Ascending aorta (tissue), 2 donors: ENCODE results near the gene ATF6. TPM values are rescaled to one million over a fixed set of nuclear protein-coding genes. Genes with fewer than 3 reads are reported as not detected.

Source experiments
- DNase-seq, 2 donors: peaks; one replicate each; pipeline ENCODE4 v3.0.0-alpha.2; 2019; ENCODE audit warnings: low spot score in 2 of 2
- H3K27ac ChIP-seq, 2 donors: fragments of 200-600 bp; sonication (generic); one replicate each; pipeline ENCODE4 v1.5.1; 2016 to 2017; ENCODE audit warnings: mild to moderate bottlenecking in 1 of 2
- H3K27me3 ChIP-seq: fragments of 200-600 bp; sonication (generic); one replicate; pipeline ENCODE4 v1.5.1; 2017
- H3K36me3 ChIP-seq, 2 donors: fragments of 200-600 bp; sonication (generic); one replicate each; pipeline ENCODE4 v1.5.1; 2016
- H3K4me1 ChIP-seq, 2 donors: fragments of 200-600 bp; sonication (generic); one replicate each; pipeline ENCODE4 v1.5.1; 2016 to 2017; ENCODE audit warnings: mild to moderate bottlenecking in 1 of 2
- H3K4me3 ChIP-seq, 2 donors: fragments of 200-600 bp; sonication (generic); one replicate each; pipeline ENCODE4 v1.5.1; 2016 to 2017; ENCODE audit warnings: mild to moderate bottlenecking in 1 of 2
- H3K9me3 ChIP-seq, 2 donors: fragments of 200-600 bp; sonication (generic); one replicate each; pipeline ENCODE4 v1.5.1; 2016
- intact Hi-C: fragments of 100-400 bp; cut with DNase I; formaldehyde crosslinking; loops from one replicate; pipeline ENCODE4 v1.15.1; 2023
- total RNA-seq: library from RNA; depleted of rRNA; stranded (reverse); fragments of >200 nt; gene quantifications from one replicate; pipeline ENCODE4 v1.1.0, GENCODE V29; 2016
- TF ChIP-seq, protein P1 (sequence below), 3 experiments: fragments of 200-600 bp in 2 of 3; fragments of 450-650 bp in 1 of 3; sonication (generic) in 2 of 3; IDR thresholded peaks; one replicate each; pipeline ENCODE4 v1.5.1; 2016 to 2019; ENCODE audit warnings: antibody characterized with exemption in 3 of 3, mild to moderate bottlenecking in 1 of 3, moderate library complexity in 1 of 3

ATF6 gene
- total RNA-seq, 1 donor from 2014 or later, result 12.3 TPM

- no peak overlapping the region for H3K27ac ChIP-seq
- peaks cover 0 to 16% of the 10 kb centered on the region in 2 donors for H3K4me1 ChIP-seq
- TF ChIP-seq, protein P1, sequence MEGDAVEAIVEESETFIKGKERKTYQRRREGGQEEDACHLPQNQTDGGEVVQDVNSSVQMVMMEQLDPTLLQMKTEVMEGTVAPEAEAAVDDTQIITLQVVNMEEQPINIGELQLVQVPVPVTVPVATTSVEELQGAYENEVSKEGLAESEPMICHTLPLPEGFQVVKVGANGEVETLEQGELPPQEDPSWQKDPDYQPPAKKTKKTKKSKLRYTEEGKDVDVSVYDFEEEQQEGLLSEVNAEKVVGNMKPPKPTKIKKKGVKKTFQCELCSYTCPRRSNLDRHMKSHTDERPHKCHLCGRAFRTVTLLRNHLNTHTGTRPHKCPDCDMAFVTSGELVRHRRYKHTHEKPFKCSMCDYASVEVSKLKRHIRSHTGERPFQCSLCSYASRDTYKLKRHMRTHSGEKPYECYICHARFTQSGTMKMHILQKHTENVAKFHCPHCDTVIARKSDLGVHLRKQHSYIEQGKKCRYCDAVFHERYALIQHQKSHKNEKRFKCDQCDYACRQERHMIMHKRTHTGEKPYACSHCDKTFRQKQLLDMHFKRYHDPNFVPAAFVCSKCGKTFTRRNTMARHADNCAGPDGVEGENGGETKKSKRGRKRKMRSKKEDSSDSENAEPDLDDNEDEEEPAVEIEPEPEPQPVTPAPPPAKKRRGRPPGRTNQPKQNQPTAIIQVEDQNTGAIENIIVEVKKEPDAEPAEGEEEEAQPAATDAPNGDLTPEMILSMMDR (IDR thresholded peaks at IDR 0.05), result no peak
- H3K36me3 ChIP-seq, result no peaks in the 10 kb centered on the region
- no peak for DNase-seq
- H3K9me3 ChIP-seq, result no peaks in the 10 kb centered on the region
- H3K27me3 ChIP-seq, result no peaks in the 10 kb centered on the region
- intact Hi-C loops, result no loop called here
- H3K4me3 ChIP-seq, result no peak overlapping the region
Observed at GRCh38 chr1:161770250-161770649, 4.1 kb downstream of the ATF6 start.

DNA sequence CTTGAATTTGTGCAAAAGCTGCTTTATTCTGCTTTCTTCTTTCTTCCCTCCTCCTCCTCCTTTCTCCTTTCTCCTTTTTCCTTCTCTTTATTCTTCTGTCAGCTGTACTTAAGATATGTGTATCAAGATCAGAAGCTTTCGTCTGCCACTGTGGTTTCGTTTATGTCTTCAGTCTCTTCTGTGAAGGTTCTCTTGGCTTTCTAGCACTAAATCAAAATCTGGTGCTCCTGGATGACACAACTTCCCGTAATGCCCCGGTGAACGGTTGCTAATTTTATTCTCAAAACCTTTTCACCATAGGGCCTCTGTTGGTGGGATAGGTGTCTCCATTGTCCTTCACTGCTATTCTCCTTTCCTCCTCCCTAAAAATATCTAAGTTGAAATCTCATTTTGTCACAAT is 5.0 kb downstream of the ATF6 start:
- no peak overlapping the region for H3K27ac ChIP-seq
- H3K9me3 ChIP-seq, result no peaks in the 10 kb centered on the region
- H3K36me3 ChIP-seq, result no peaks in the 10 kb centered on the region
- no peaks in the 10 kb centered on the region for H3K27me3 ChIP-seq
- no peak overlapping the region for H3K4me3 ChIP-seq
- H3K4me1 ChIP-seq, result peaks cover 0 to 16% of the 10 kb centered on the region in 2 donors
- TF ChIP-seq, protein P1 (IDR thresholded peaks at IDR 0.05), result no peak
- intact Hi-C loops, result no loop called here
- DNase-seq, result no peak

- intact Hi-C loops, result no loop called here
- Histone ChIP-seq H3K9me3 (no peaks in the 10 kb centered on the region), H3K36me3 (no peaks in the 10 kb centered on the region), H3K4me3 (no peak overlapping the region), H3K27ac (no peak overlapping the region), H3K27me3 (no peaks in the 10 kb centered on the region), H3K4me1 (peaks cover 0 to 13% of the 10 kb centered on the region in 2 donors)
- DNase-seq, result no peak
- TF ChIP-seq, protein P1 (IDR thresholded peaks at IDR 0.05), result no peak
Observed at GRCh38 chr1:161771973-161772372, 5.9 kb downstream of the ATF6 start.

GRCh38 chr1:161772397-161772796 is 6.3 kb downstream of the ATF6 start:
- Histone ChIP-seq H3K4me1 (peaks cover 0 to 9% of the 10 kb centered on the region in 2 donors), H3K27ac (no peak overlapping the region)

GRCh38 chr1:161773791-161774190 is 7.7 kb downstream of the ATF6 start:
- H3K9me3 ChIP-seq, result no peaks in the 10 kb centered on the region
- DNase-seq, result no peak
- no peak overlapping the region for H3K27ac ChIP-seq
- H3K4me3 ChIP-seq, result no peak overlapping the region
- TF ChIP-seq, protein P1 (IDR thresholded peaks at IDR 0.05), result no peak
- intact Hi-C loops, result no loop called here
- no peaks in the 10 kb centered on the region for H3K27me3 ChIP-seq
- H3K4me1 ChIP-seq, result peaks cover 0 to 2% of the 10 kb centered on the region in 2 donors
- no peaks in the 10 kb centered on the region for H3K36me3 ChIP-seq

More at GRCh38 chr1:161772397-161772796, 6.3 kb downstream of the ATF6 start:
- Histone ChIP-seq H3K9me3 (no peaks in the 10 kb centered on the region), H3K4me3 (no peak overlapping the region), H3K36me3 (no peaks in the 10 kb centered on the region), H3K27me3 (no peaks in the 10 kb centered on the region)
- DNase-seq, result no peak
- TF ChIP-seq, protein P1 (IDR thresholded peaks at IDR 0.05), result no peak
- intact Hi-C loops, result no loop called here

DNA sequence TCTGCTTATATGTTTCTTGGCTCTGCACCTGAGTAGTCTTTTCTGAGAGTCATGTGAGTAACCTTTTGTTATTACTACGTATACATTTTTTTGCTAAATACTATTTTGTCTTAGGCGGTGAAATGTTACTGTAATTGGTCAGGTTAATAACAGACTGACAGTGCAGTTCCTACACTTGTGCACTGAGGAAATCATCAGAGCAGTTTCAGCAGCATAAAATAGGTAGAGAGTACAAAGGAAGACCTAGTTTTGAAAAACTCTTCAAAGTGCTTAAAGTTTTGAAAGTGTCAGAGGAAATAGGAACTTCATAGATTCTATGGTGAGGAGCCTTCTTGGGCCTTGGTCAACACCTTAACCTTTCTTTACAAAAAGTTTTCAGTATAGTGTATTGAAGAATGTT is 11.1 kb downstream of the ATF6 start:
- TF ChIP-seq, protein P1 (IDR thresholded peaks at IDR 0.05), result no peak
- no peaks in the 10 kb centered on the region for H3K27me3 ChIP-seq
- H3K9me3 ChIP-seq, result no peaks in the 10 kb centered on the region
- no peak for DNase-seq
- no peak overlapping the region for H3K27ac ChIP-seq
- intact Hi-C loops, result no loop called here
- no peak overlapping the region for H3K4me3 ChIP-seq
- H3K36me3 ChIP-seq, result peaks cover 3 to 5% of the 10 kb centered on the region in 2 donors
- H3K4me1 ChIP-seq, result no peaks in the 10 kb centered on the region
